DMS153 treated with DMSO at 0.1 percent for 48 hours (cell line): ENCODE data around the gene ACOXL.
"Not testable (repeated sequence)": the region's sequence is repeated elsewhere in the genome, so short reads cannot be mapped to it uniquely, and the experiment has no call there.

Experiments
- DNase-seq: peaks from one replicate; lab custom pipeline; 2025; ENCODE audit not compliant: unreplicated experiment; lab: John Stamatoyannopoulos, UW

The ACOXL gene

DNA sequence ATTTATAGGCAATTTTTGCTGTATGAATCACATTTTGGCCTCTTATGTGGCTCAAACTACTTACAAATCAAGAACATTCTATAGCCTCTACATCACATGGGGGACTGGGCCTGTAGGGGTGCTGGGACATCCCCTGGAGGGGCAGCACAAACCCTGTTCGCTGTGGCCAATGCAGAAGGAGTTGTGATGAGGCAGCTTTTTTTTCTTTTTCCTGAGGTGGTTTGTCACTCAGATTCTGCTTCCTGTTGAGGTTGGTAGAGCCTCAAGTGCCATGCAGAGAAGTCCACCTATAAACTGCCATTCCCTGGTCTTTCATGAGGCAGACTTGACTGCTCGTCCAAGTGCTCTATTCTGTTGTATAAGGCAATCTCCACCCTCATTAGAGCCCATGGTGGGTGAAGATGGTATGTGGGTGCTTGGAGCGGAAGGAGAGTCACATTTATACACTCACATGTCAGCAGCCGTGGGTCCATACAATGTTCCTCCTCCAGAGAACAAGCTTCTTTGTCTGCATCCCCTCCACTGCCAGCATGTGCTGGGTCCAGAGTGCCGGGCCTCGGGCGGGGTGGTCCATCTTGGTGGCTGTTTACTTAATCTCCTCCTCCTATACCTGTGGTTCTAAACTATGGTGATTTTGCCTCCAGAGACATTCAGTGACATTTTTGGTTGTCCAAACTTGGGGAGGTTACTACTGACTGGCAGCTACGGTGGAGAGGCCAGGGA is 120.3 kb downstream of the ACOXL start:
- no peak for DNase-seq

DNA sequence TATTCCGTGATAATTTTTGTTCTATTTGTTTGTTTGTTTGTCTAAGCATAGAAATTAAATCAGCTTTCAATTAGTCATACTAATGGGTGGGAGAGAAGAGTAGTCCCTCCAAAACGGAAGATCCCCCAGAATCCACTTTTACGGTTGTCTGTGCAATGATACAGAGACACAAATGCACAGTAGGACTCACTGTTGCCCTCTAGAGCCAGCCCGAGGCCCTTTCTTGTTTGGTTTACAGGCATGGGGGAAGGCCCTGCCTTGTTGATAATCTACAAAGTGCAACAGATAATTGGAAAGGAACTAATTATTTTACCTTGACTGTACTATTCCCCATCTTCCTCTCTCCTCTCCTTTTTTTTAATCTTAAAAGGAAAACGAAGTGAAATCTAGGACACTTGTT is 121.1 kb downstream of the ACOXL start:
- DNase-seq = no peak

DNA sequence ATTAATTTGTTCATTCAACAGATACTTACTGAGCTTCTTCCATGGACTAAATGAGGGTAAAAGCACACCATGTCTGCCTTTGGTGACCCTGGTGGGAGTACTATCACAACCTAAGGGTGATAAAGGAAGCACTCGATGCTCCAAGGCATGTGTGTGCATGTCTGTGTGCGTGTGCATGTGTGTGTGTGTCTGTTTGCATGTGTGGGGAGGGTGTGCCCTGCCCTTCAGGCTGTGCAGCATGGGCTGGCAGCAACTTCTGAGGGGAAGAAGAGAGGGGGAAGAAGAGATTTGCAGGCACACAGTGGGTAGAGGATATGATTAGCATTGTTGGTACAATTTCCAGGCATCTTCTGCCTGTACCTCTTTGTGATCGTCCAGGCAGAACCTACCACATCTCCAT is 121.6 kb downstream of the ACOXL start:
- DNase-seq = no peak

DNA sequence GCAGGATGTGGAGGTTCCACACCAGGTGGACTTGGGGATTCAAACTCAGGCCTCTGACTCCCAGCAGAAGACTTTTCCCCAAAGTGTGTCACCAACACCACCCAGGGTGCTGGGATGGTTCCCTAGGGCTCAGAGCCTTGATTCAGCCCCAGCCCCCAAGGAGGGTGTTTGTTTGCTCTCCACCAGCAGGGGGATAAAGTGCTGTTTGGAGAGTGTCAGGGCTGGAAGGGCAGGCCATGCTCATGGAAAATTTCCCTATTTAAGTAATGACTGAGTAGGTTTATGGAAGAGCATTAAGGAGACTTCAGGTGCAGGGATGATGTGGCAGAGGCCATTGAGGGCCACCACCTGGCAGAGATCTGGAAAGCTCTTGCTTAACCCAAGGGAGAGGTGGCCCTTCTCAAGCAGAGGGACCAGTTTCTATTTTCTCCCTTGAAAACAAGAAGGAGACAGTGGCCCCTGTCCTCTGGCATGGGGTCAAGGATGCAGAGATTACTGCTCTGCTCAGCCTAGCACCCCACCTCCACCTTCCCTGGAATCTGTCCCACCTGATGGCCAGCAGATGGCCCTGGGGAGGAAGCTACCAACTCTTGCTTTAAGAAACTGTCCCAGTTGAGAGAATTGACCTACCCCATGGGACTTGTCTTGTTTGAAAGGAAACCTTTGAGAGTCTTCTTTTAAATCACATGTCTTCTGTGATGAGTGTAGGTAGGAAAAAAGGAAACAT is 122.1 kb downstream of the ACOXL start:
- no peak for DNase-seq

DNA sequence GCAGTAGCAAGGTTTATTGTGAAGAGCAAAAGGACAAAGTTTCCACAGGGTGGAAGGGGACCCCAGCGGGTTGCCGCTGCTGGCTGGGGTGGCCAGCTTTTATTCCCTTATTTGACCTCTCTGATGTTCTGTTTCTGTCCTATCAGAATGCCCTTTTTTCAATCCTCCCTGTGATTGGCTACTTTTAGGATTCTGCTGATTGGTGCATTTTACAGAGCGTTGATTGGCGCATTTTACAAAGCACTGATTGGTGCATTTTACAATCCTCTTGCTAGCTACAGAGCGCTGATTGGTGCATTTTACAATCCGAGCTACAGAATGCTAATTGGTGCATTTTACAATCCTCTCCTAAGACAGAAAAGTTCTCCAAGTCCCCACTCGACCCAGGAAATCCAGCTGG is 123.5 kb downstream of the ACOXL start:
- DNase-seq = not testable (repeated sequence)

DNA sequence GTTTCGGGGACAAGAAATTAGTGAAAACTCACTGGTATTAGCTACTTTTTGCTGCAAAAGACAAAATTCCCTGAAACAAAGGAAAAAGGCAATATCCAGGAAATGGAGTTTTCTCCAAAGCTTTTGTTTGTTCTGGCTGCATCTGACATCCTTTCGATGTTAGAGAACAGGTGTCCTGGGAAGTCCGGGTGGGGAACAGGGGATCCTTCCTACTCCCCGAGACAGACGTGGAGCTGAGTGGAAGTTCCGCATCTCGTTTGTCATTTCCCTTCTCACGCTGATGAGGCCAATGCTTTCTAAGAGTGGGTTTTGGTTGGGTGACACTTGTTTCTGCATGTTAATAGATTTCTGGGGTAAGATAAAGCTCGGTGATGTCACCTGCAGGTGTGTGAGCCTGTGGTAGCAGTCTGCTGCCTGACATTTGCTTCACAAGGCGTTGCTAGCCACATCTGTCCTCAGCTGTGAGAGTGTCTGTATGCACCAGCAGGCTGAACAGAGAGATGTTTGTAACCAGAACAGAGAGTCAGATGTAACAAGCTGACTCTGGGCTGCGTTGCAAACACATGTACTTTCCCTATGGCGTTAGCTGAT is 125.9 kb downstream of the ACOXL start:
- no peak for DNase-seq

DNA sequence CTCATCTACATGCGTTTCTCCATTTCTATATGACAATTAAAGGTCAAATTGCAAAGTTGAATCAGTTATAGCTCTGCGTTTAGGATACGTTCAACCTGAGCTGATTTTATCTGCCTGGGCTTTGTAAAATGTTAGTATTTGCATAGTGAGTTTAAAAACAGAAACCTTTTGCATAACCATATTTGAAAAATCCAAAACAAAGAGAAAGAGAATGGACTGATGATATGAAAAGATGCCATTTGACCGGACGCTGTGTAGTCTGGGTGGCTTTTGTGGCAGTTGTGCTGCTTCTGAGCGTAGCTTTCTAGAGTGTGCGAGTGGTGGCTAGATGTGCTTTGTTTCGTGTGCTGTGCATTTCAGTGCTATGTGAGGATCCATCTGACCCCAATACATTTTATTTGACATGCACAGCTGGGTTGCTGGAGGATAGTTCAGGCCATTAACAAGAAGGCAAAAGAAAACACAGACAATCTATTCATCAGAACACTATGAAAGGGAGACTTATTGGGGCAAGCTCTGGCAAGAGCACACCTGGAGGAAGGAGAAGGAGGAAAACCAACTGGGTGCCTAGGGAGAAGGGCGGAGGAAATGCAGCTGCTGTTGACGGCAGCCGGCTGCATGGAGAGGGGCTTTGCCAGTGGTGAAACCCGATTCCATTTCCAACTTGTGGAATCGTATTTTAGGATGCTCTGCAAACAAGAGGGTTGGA is 126.8 kb downstream of the ACOXL start:
- DNase-seq = no peak

DNA sequence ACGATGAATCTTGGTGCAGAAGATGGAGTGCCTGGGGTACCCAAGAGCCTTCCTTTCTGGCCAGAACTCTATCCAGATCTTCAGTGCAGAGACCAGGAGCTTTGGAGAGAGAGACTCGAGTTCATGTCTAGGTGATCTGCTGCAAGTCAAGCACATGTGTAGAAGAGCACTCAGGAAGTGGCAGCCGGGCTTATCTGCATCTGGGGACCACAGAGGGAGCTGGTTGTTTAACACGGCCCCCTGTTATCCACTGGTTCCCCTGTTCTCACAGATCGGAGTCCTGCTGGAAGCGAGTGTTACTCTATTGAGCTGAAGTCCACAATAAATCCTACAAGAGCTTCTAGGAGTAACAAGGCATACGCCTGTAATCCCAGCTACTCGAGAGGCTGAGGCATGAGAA is 128.3 kb downstream of the ACOXL start:
- DNase-seq = no peak

DNA sequence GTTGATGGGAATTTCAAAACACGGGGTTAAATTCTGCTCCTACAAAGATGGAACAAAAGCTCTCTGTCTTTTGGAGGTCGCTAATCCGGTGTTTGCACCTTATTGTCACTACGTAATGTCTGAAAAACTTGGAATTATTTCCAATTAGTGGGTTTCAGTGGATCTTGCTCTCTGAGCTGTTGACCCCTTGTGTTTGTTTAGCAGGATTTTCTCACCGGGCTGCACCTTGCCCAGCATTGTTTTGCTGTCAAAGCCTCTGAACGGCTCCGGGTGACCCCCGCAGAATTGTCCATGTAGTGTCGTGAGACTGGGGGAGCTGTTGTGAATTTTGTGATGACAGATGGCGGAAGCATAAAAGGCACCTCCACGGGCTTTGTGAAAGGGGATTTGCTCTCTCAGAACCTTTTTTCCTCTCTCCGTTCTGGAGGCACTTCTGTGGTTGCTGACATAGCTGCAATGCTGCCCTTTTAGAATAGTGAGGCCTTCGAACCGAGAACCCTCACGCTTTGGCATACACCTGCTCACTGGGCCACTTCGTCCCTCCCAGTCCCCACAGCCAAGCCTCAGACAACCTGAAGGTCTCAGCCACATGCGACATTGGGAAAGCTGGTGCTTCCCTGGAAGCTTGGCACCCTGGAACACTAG is 129.4 kb downstream of the ACOXL start:
- DNase-seq = no peak

DNA sequence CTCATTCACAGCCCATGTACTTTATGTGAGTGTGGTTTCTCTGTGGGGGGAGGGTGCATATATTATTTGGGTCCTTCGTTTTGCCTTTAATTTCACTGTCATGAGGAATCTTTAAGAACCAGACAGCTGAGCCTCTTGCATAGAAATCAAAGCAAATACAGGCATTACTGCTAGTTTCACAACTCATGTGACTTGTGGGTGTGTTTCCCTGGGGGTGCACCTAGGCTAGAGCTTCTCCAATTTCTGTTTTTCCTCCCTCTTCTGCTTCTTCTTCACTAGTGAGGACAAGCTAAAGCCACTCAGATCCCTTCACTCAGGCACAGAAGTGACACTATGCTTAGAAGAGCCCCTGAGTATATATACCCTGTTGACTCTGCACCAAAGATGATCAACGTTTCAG is 131.4 kb downstream of the ACOXL start:
- DNase-seq = no peak

DNA sequence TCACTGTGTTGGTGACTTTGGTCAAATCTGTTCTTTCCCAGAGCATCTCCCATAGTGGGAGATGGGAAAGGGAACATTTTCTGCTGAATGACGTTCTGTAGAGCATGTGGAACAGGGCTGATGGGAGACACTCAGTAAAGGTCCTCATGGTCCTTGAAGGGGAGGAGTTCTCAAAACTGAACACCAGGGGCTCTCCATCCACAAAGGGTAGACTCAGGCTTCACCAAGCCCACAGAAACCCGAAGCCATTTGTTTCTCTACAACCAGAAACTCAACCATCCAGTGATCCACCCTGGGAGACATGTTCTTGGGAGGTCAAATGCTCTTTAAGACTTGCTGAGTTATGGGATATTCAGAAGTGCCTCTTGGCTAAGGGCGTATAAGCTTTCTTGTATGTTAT is 131.8 kb downstream of the ACOXL start:
- DNase-seq = no peak

DNA sequence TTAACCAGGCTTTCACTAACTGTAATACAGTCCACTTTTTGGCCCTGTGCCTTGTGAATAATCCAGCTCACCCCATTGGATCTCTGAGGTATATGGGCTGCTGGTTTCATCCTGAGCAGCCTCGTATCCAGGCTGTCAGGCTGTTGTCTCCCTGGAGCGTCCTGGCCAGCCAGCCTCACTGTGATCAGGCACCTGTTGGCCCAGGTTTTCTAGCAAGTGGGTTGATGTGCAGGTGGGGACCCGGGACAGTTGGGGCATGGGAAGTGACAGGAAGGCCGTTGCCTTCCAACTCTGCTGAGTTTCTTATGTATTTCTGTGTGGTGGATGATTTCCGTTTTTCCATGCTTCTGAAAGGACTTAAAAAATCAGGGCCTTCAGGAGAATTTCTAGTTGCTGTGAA is 132.4 kb downstream of the ACOXL start:
- no peak for DNase-seq

DNA sequence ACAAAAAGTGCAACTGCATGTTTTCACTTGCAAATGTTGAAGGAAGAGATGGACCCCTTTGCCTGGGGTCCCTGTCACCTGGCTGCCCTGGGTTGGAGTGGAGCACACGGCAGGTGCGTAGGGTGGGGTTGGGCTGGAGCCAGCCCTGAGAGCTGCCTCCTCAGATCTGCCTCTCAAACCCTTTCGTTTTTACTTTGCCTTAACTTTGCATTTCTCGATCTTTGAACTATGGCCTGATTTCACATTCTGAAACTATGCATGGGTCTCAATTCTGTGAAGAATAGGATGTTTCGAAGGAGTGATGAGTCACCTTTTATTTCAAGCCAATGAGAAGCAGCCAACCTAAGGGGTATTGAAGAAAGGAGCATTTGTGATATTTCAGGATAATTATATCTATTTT is 132.8 kb downstream of the ACOXL start:
- no peak for DNase-seq

DNA sequence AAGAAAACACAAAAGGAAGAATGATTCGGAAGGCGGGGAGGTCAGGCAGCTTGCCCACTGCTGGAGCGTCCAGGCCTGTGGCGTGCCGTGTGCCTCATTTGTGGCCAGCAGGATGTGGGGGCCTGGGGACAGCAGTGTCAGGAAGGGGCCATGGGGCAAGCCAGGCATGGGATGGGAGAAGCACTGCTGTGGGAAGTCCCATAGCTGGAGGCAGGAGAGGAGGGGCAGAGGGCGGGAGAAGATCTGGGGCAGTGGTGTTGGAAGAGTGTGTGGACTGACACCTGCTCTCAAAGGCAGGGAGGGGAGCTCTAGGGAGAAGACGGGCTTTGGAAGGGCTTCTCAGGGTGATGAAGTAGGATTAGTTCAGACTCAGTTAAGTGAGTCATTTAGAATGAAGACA is 133.7 kb downstream of the ACOXL start:
- no peak for DNase-seq

DNA sequence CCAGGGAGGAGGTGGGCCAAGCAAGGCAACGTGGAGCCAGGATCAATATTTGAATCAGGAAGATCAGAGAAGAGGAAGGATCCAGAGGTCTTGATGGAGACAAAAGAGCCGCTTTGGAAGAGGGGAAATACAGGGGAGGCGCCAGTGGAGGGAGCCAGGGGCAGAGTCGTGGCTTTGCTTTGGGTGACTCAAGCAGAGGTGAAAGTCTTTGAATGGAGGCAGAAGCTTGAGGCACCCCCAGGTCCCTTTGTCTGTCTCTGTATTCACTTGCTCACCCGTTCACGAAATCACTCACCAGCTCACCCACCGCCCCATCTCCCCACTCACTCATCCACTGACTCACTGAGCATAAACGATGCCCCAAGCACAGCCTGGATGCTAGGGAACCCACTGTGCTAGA is 134.1 kb downstream of the ACOXL start:
- no peak for DNase-seq

DNA sequence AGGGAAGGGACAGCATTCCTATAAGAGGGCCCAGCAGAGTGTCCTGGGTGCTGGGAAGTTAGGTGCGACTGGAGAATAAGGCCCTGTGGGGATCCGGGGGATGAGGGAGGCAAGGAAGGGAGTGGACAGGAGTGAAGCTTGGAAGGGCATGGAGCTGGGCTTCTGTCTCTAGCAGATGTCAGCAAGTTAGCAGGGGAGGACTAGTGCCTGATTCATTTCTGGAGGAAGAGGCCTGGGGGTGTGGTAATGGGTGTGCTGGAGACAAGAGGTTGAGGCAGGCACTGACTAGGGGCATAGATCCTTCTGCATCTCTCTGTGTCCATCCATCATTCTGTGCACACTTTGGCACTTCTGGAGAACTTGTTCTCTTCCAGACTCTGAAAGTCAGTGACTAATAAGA is 134.7 kb downstream of the ACOXL start:
- DNase-seq = no peak

DNA sequence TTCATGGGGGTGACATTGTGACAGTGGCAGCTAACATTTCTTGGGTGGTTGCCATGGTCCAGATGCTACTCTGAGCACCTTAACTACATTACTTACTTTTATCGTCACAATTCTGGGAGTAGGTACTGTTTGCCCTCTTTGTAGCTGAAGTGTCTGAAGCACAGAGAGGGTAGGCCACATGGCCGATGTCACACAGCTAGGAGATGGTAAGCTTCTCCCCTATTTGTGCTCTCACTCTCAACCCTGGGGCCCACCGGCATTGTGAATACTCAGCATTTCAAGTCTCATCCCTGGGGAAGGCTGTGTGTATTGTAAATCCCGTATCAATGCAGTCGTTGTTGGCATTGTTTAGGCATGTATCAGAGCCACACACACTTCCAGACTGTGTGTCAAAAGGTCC is 136.6 kb downstream of the ACOXL start:
- DNase-seq = no peak

DNA sequence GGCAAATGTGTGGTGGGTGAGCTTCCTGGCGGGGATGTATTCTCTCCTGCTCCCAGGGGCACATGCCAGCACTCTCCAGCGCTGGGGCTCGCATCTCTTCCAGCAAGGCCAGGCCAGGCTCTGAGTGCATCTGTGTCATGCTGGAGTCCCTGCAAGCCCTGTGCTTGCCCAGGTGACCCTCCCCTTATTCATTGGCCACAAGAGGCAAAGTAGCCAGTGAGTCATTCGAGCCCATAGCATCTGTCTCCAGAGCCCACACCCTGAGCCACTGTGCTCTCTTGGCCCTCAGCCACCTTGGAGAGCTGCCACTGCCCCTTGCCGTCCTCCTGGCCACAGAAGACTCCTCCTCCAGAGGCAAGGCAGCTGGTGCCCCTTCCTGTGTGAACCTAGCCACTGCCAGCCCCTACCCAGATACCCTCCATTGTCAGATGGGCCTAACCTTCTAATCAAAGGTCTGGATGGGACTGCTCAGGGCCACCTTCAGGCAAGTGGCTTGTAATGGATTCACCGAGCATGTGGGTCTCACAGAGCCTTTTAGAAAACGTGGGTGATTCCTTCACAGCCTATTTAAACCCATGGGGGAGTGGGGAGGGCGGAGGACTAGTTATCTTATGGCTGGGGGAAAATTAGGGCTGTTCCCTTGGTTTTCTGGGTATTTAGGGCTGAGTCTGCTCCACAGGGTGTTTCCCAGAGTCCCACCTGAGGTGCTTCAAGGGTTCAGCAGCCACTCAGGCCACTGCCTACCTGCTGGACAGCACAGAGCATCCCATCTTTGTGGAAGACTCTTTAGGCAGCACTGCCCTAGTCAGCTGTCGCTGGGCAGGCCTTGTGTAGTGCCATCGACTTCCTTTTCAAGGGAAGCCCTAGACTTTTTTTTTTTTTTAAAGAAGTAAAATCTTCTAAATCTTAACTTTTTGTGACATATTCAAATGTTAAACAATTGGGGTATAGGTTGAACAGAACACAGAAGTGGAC is 137.4 kb downstream of the ACOXL start:
- DNase-seq = no peak

DNA sequence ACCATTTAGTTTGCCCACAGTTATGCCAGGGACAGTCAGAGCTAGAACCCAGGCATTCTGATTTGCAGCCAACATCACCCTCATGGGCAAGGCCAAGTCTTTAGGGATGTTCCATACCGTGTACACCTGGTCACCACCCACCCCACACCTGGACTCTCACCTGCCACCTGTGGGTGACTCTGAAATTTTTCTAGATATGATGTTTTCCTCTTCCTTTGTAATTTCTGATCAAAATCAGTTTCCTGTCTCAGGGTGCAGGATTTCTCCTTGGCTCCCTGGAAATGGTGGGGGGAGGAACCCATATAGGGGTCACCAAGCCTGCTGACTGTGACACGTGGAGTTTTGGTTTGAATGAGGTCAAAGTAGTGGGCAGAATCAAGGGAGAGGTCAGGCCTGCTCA is 138.2 kb downstream of the ACOXL start:
- no peak for DNase-seq

DNA sequence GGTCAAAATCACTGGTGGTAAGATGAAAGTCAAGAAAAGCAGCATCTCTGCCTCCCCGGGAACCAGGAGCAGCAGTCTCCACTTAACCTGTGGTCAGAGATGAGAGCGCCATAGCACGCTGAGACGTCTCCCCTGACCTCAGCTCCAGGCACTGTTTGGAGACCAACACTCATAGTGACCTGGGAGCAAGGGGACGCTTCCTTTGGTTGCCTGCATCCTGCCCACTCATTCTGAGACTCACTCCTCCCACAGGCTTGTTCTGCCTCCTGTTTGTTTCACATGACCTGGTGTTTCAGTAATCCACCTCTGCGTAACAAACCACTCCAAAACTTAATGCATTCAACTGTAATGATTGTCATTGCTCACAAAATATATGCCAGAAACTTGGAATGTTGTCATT is 139.3 kb downstream of the ACOXL start:
- no peak for DNase-seq
